Ovary (tissue), 9 donors: Measurements from ENCODE around the gene EEF1AKMT4. TPM values are rescaled to one million over a fixed set of nuclear protein-coding genes. Genes with fewer than 3 reads are reported as not detected.

Source experiments
- DNase-seq, 5 donors: peaks; one replicate each; pipeline ENCODE4 v3.0.0-alpha.2; 2019 to 2020
- H3K27ac ChIP-seq, 2 donors: fragments of 200-600 bp; one replicate each; pipeline versions ENCODE4 v1.5.1 to v1.8.0; 2019 to 2022
- H3K27me3 ChIP-seq: fragments of 200-600 bp; one replicate; pipeline ENCODE4 v1.8.0; 2022
- H3K36me3 ChIP-seq: fragments of 200-600 bp; sonication (generic); one replicate; pipeline ENCODE4 v1.5.1; 2019
- H3K4me1 ChIP-seq: one replicate; pipeline ENCODE4 v1.8.1; 2013; ENCODE audit warnings: mild to moderate bottlenecking, moderate library complexity; ENCODE audit not compliant: insufficient read depth
- H3K4me3 ChIP-seq: fragments of 200-600 bp; sonication (generic); one replicate; pipeline ENCODE4 v1.5.1; 2017
- H3K9me3 ChIP-seq, 2 donors: fragments of 200-600 bp in 1 of 2; sonication (generic) in 1 of 2; one replicate each; pipeline versions ENCODE4 v1.5.1 to v1.8.1; 2013 to 2019; ENCODE audit warnings: mild to moderate bottlenecking in 1 of 2, moderate library complexity in 1 of 2
- EP300 ChIP-seq: sonication (generic); formaldehyde crosslinking; IDR thresholded peaks from one replicate; pipeline ENCODE4 v1.6.1; 2017; ENCODE audit warnings: antibody characterized with exemption
- POLR2A ChIP-seq: fragments of 450-650 bp; IDR thresholded peaks from one replicate; pipeline ENCODE4 v1.6.1; 2017; ENCODE audit warnings: antibody characterized with exemption, mild to moderate bottlenecking, moderate library complexity
- WGBS, 3 donors: extraction: QIAGEN DNeasy Blood & Tissue Kit in 1 of 3; methylation state at CpG; one replicate each; pipeline versions ENCODE4 v1.1.5 to v1.1.7; 2013 to 2017; 5-methylcytosine and 5-hydroxymethylcytosine counted together
- intact Hi-C, 4 donors: fragments of 100-400 bp; cut with DNase I; formaldehyde crosslinking; loops; one replicate each; pipeline versions ENCODE4 v1.11.0 to v1.15.1; 2022 to 2023
- polyA plus RNA-seq, 2 donors: library from polyadenylated mRNA; stranded (reverse); fragments of 200-250 nt in 1 of 2; fragments of 350-450 nt in 1 of 2; fragmentation: Illumina TruSeq in 1 of 2; extraction: RNeasy Lipid Tissue Mini Kit (QIAGEN cat#74804) in 1 of 2; gene quantifications; one replicate each; pipeline ENCODE4 v1.2.3, GENCODE V29; 2013 to 2014
- total RNA-seq, 7 donors: library from RNA; depleted of rRNA in 2 of 7; stranded (reverse); fragments of >200 nt in 2 of 7; fragmentation: NEBNext Ultra II Directional in 3 of 7; extraction: Animal tissue kit (Norgen Biotek cat#: 25700) in 3 of 7; gene quantifications; one replicate each; pipeline versions ENCODE4 v1.1.0 to v1.2.4, GENCODE V29; 2016 to 2023
- TF ChIP-seq, protein P1 (sequence below), 3 donors: fragments of 450-650 bp in 2 of 3; fragments of 200-600 bp in 1 of 3; IDR thresholded peaks; one replicate each; pipeline versions ENCODE4 v1.5.1 to v1.8.0; 2016 to 2022; ENCODE audit warnings: antibody characterized with exemption in 3 of 3, mild to moderate bottlenecking in 1 of 3
- donor health status: DM: no; HTN: no; CAD: no; lungs with moderate emphysema.
- donor health status: DM: no; HTN: no; CAD: no.
- donor health status: Bipolar disorder and iron deficiency.
- donor health status: DM: yes; HTN: yes; CAD: no.
- donor health status: DM: no; HTN: no; CAD: no.
- donor health status: DM: yes; HTN: yes; CAD: no.

Gene EEF1AKMT4
- total and polyA plus RNA-seq, 9 donors, result 0.87 to 3.3 (median 2.0) TPM

- 63 to 74% (median 72%) methylated on average over 7 of the region's 7 CpGs for WGBS, 3 donors
- intact Hi-C loops, result loop anchor here in 1 of 4 donors (5.0 kb wide), 1 partner anchor 705 kb away; no protein-coding TSS in a partner anchor
- H3K27me3 ChIP-seq, result no peaks in the 10 kb centered on the region
- no peaks in the 10 kb centered on the region for H3K9me3 ChIP-seq
- peaks cover 7% of the 10 kb centered on the region for H3K4me1 ChIP-seq
- no peak overlapping the region for H3K27ac ChIP-seq
- H3K36me3 ChIP-seq, result no peaks in the 10 kb centered on the region
- no peak overlapping the region for H3K4me3 ChIP-seq
- no peak for DNase-seq
- TF ChIP-seq, protein P1, sequence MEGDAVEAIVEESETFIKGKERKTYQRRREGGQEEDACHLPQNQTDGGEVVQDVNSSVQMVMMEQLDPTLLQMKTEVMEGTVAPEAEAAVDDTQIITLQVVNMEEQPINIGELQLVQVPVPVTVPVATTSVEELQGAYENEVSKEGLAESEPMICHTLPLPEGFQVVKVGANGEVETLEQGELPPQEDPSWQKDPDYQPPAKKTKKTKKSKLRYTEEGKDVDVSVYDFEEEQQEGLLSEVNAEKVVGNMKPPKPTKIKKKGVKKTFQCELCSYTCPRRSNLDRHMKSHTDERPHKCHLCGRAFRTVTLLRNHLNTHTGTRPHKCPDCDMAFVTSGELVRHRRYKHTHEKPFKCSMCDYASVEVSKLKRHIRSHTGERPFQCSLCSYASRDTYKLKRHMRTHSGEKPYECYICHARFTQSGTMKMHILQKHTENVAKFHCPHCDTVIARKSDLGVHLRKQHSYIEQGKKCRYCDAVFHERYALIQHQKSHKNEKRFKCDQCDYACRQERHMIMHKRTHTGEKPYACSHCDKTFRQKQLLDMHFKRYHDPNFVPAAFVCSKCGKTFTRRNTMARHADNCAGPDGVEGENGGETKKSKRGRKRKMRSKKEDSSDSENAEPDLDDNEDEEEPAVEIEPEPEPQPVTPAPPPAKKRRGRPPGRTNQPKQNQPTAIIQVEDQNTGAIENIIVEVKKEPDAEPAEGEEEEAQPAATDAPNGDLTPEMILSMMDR (IDR thresholded peaks at IDR 0.05), result no peak
- no peak for TF ChIP-seq POLR2A
- no peak for TF ChIP-seq EP300
These were observed 12.3 kb upstream of the EEF1AKMT4 start for GRCh38 chr3:184237211-184237610.

DNA sequence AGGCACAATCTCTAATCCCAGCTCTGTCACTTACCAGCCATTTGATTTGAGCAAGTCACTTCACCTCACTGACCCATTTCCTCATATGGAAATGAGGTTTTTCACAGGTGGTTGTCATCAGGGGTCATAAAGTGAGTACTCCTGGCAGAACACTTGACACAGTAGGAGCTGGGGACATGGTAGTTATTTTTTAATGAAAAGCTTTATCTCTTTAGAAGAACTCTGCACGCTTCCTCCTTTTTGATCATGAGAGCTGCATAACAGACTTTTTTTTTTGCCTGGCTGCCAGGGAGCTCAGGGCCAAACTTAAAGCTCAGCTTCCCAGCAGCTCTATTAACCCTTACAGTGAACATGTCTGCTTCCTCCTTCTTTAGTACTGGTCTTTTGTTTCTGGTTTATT, 11.7 kb upstream of the EEF1AKMT4 start:
- Histone ChIP-seq H3K27ac (no peak overlapping the region), H3K4me1 (peaks cover 7% of the 10 kb centered on the region), H3K4me3 (no peak overlapping the region), H3K27me3 (no peaks in the 10 kb centered on the region), H3K36me3 (no peaks in the 10 kb centered on the region), H3K9me3 (no peaks in the 10 kb centered on the region)
- TF ChIP-seq EP300 (no peak), POLR2A (no peak)
- intact Hi-C loops, result loop anchor here in 1 of 4 donors (5.0 kb wide), 1 partner anchor 706 kb away; no protein-coding TSS in a partner anchor
- DNase-seq, result no peak
- WGBS, 3 donors, result 14 to 27% (median 17%) methylated on average over 1 of the region's 1 CpG

- H3K4me3 ChIP-seq, result no peak overlapping the region
- H3K4me1 ChIP-seq, result peaks cover 7% of the 10 kb centered on the region
- DNase-seq, result no peak
- H3K9me3 ChIP-seq, result no peaks in the 10 kb centered on the region
- TF ChIP-seq POLR2A (no peak), EP300 (no peak)
- TF ChIP-seq, protein P1 (IDR thresholded peaks at IDR 0.05), result no peak
- no peaks in the 10 kb centered on the region for H3K36me3 ChIP-seq
- intact Hi-C loops, result loop anchor here in 1 of 4 donors (5.0 kb wide), 1 partner anchor 706 kb away; no protein-coding TSS in a partner anchor
- H3K27ac ChIP-seq, result no peak overlapping the region
- no peaks in the 10 kb centered on the region for H3K27me3 ChIP-seq
- WGBS, 3 donors, result 77 to 80% (median 78%) methylated on average over 12 to 13 of the region's 13 CpGs
These were observed 11.1 kb upstream of the EEF1AKMT4 start for GRCh38 chr3:184238246-184238818.

DNA sequence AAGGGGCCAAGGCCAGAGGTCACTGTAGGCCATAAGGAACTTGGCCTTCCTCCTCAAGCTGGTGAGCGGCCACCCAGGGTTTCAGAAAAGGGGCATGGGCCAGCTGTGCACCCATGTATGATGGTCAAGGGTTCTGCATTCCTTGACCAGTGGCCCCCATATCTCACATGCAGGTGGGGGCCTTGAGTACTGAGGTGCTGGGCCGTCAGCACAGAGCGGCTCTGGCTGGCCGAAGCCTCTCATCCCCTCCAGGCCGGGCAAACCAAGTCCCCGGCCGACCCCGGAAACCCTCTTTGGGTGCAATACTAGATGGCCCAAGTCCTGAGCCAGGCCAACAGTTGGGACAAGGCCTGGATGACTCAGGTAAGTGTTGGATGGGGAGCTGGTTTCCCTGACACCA, 10.3 kb upstream of the EEF1AKMT4 start:
- Histone ChIP-seq H3K27ac (no peak overlapping the region), H3K9me3 (no peaks in the 10 kb centered on the region), H3K27me3 (no peaks in the 10 kb centered on the region), H3K36me3 (no peaks in the 10 kb centered on the region), H3K4me3 (no peak overlapping the region), H3K4me1 (peaks cover 7% of the 10 kb centered on the region)
- WGBS, 3 donors, result 77 to 89% (median 87%) methylated on average over 5 to 8 of the region's 8 CpGs
- TF ChIP-seq EP300 (no peak), POLR2A (no peak)
- TF ChIP-seq, protein P1 (IDR thresholded peaks at IDR 0.05), result no peak
- DNase-seq, result no peak
- intact Hi-C loops, result loop anchor here in 1 of 4 donors (5.0 kb wide), 1 partner anchor 707 kb away; no protein-coding TSS in a partner anchor

GRCh38 chr3:184239708-184240107, 9.8 kb upstream of the EEF1AKMT4 start:
- intact Hi-C loops, result loop anchor here (2.0 to 10.0 kb wide), 7 partner anchors 53 to 707 kb away; partner anchors contain the start of genes ABCC5 (in 1 of the 4), ABCF3 (in 1 of the 4) and EIF2B5 (in 1 of the 4)
- peaks cover 7% of the 10 kb centered on the region for H3K4me1 ChIP-seq
- TF ChIP-seq, protein P1 (IDR thresholded peaks at IDR 0.05), result no peak
- no peak for TF ChIP-seq EP300
- WGBS, 3 donors, result 69 to 83% (median 75%) methylated on average over 7 of the region's 7 CpGs
- H3K36me3 ChIP-seq, result no peaks in the 10 kb centered on the region
- no peak overlapping the region for H3K27ac ChIP-seq
- H3K9me3 ChIP-seq, result no peaks in the 10 kb centered on the region
- H3K27me3 ChIP-seq, result no peaks in the 10 kb centered on the region
- no peak overlapping the region for H3K4me3 ChIP-seq
- DNase-seq, result no peak
